Smooth muscle cell (in vitro differentiated cells): Measurements from ENCODE around the gene SORBS2. TPM values are rescaled to one million over a fixed set of nuclear protein-coding genes. Genes with fewer than 3 reads are reported as not detected.
A peak's percentile ranks its signal among the peaks of the same experiment; 100 is the strongest.

Experiments used
- DNase-seq: peaks from one replicate; lab custom pipeline; 2025; ENCODE audit not compliant: unreplicated experiment; lab: John Stamatoyannopoulos, UW
- H2AFZ ChIP-seq: fragments of 200-600 bp; sonication (generic); 2 replicates; pipeline ENCODE4 v1.6.0; 2016; ENCODE audit warnings: antibody characterized with exemption, low read depth, mild to moderate bottlenecking
- H3F3A ChIP-seq: fragments of 200-600 bp; sonication (generic); 2 replicates; pipeline ENCODE4 v1.6.0; 2017; ENCODE audit warnings: antibody characterized with exemption, low read depth
- H3K27ac ChIP-seq: fragments of 200-600 bp; sonication (generic); 2 replicates; pipeline ENCODE4 v1.5.1; 2016; ENCODE audit warnings: low read depth, mild to moderate bottlenecking
- H3K27me3 ChIP-seq: fragments of 200-600 bp; sonication (generic); 2 replicates; pipeline ENCODE4 v1.6.1; 2016; ENCODE audit warnings: low read depth, mild to moderate bottlenecking
- H3K36me3 ChIP-seq: fragments of 200-600 bp; sonication (generic); 2 replicates; pipeline ENCODE4 v1.5.1; 2016; ENCODE audit warnings: low read depth
- H3K4me1 ChIP-seq: fragments of 200-600 bp; sonication (generic); 2 replicates; pipeline ENCODE4 v1.5.1; 2016; ENCODE audit warnings: low read depth
- H3K4me2 ChIP-seq: fragments of 200-600 bp; sonication (generic); 2 replicates; pipeline ENCODE4 v1.6.0; 2016; ENCODE audit warnings: mild to moderate bottlenecking
- H3K4me3 ChIP-seq: fragments of 200-600 bp; sonication (generic); 2 replicates; pipeline ENCODE4 v1.5.1; 2016; ENCODE audit warnings: mild to moderate bottlenecking
- H3K79me2 ChIP-seq: fragments of 200-600 bp; sonication (generic); 2 replicates; pipeline ENCODE4 v1.6.0; 2016; ENCODE audit warnings: low read depth, mild to moderate bottlenecking
- H3K9ac ChIP-seq: fragments of 200-600 bp; sonication (generic); 2 replicates; pipeline ENCODE4 v1.6.0; 2016; ENCODE audit warnings: low read depth
- H3K9me3 ChIP-seq: fragments of 200-600 bp; sonication (generic); replicated peaks from 2 replicates; pipeline ENCODE4 v1.5.1; 2016; ENCODE audit warnings: low read depth
- H4K20me1 ChIP-seq: fragments of 200-600 bp; sonication (generic); 2 replicates; pipeline ENCODE4 v1.6.0; 2016; ENCODE audit warnings: low read depth
- CTCF ChIP-seq: fragments of 200-600 bp; sonication (generic); IDR thresholded peaks from 2 replicates; pipeline ENCODE4 v1.5.1; 2017; ENCODE audit warnings: borderline replicate concordance, mild to moderate bottlenecking, antibody characterized with exemption; ENCODE audit not compliant: insufficient read depth, poor library complexity, severe bottlenecking
- WGBS: methylation state at CpG from one replicate; pipeline ENCODE4 v1.1.7; 2016; ENCODE audit warnings: low lambda C conversion rate; 5-methylcytosine and 5-hydroxymethylcytosine counted together
- polyA plus RNA-seq: library from polyadenylated mRNA; unstranded; fragments of >200 nt; fragmentation: Nextera tagmentation; extraction: Ambion mirVana; gene quantifications from 2 replicates; pipeline ENCODE4 v1.2.1, GENCODE V29; 2016
- total RNA-seq: library from RNA; depleted of rRNA; stranded (reverse); fragments of >200 nt; gene quantifications from 2 replicates; pipeline ENCODE4 v1.2.3, GENCODE V29; 2014

The SORBS2 gene
- total and polyA plus RNA-seq, 2 experiments from 2014 or later = 9.0 to 36.6 TPM

GRCh38 chr4:185554365-185555126 lies 257.4 kb downstream of the SORBS2 start:
- H3K4me1 ChIP-seq = peaks cover 6% of the 10 kb centered on the region
- no peak for TF ChIP-seq CTCF
- 93% methylated on average over 4 of the region's 4 CpGs for WGBS
- no peaks in the 10 kb centered on the region for H3K9me3 ChIP-seq
- H2AFZ ChIP-seq = no peak overlapping the region
- H3K4me3 ChIP-seq = no peak overlapping the region
- no peak overlapping the region for H3K27ac ChIP-seq
- no peaks in the 10 kb centered on the region for H3K79me2 ChIP-seq
- no peaks in the 10 kb centered on the region for H3K27me3 ChIP-seq
- no peak overlapping the region for H3K4me2 ChIP-seq
- H3K9ac ChIP-seq = no peak overlapping the region
- H3F3A ChIP-seq = no peaks in the 10 kb centered on the region
- H3K36me3 ChIP-seq = no peaks in the 10 kb centered on the region
- no peak for DNase-seq
- no peaks in the 10 kb centered on the region for H4K20me1 ChIP-seq

GRCh38 chr4:185552254-185552653 lies 259.7 kb downstream of the SORBS2 start:
- no peak for TF ChIP-seq CTCF
- DNase-seq = no peak
- H3K4me1 ChIP-seq = no peaks in the 10 kb centered on the region
- no peaks in the 10 kb centered on the region for H3K9me3 ChIP-seq
- 63% methylated on average over 2 of the region's 2 CpGs for WGBS
- peak overlapping the region; percentile 24 for H2AFZ ChIP-seq
- H3K4me3 ChIP-seq = no peak overlapping the region
- H3K9ac ChIP-seq = no peak overlapping the region
- no peaks in the 10 kb centered on the region for H3K27me3 ChIP-seq
- H3K79me2 ChIP-seq = no peaks in the 10 kb centered on the region
- no peaks in the 10 kb centered on the region for H3K36me3 ChIP-seq
- no peaks in the 10 kb centered on the region for H4K20me1 ChIP-seq
- no peak overlapping the region for H3K27ac ChIP-seq
- H3K4me2 ChIP-seq = no peak overlapping the region
- no peaks in the 10 kb centered on the region for H3F3A ChIP-seq

GRCh38 chr4:185550933-185551332 lies 261.1 kb downstream of the SORBS2 start:
- Histone ChIP-seq H3K27me3 (no peaks in the 10 kb centered on the region), H3K79me2 (no peaks in the 10 kb centered on the region), H2AFZ (peak overlapping the region; percentile 40), H3F3A (no peaks in the 10 kb centered on the region), H4K20me1 (no peaks in the 10 kb centered on the region), H3K27ac (no peak overlapping the region), H3K4me2 (no peak overlapping the region), H3K9me3 (no peaks in the 10 kb centered on the region), H3K9ac (no peak overlapping the region), H3K4me3 (no peak overlapping the region), H3K36me3 (no peaks in the 10 kb centered on the region), H3K4me1 (no peaks in the 10 kb centered on the region)
- WGBS = 0% methylated on average over 1 of the region's 1 CpG
- TF ChIP-seq CTCF = no peak
- DNase-seq = no peak
